ENCODE measurements around the gene ATXN7. TPM values are rescaled to one million over a fixed set of nuclear protein-coding genes. Genes with fewer than 3 reads are reported as not detected.

Gene ATXN7
- total and polyA plus RNA-seq, 10 of the 15 experiments (the other 5 are each of a cell fraction or from before 2014, with no cell fraction given): 0.83 to 24.6 (median 8.5) TPM

DNA sequence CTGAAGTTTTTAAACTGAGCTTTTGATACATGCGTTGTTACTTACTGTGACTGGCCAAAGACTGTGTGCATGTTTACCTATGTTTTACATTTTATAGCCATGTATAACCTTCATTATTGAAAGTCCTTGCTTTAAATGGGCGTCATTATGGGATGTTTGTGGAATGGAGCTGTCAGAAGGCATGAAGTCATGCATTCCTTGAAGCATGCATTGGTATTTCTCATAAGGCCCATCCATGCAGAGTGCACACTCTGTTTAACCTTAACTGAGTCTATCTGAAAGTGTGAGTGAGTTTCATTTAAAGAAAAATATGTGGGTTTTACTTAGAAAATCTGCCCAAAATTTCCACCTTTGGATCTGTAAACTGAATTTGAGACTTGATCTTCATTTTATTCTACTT lies 108.5 kb downstream of the ATXN7 start:
- H3K27ac ChIP-seq (ENCODE audit: control insufficient read depth, insufficient read depth): no peak overlapping the region
- WGBS (ENCODE audit: insufficient coverage, insufficient replicate concordance, low lambda C conversion rate, missing lambda C conversion rate): 67% methylated on average over 2 of the region's 2 CpGs
- RAD21 ChIA-PET (ENCODE audit: unreplicated experiment): interaction anchor here (0.7 to 1.2 kb wide), 3 partner anchors 10 to 12 kb away, joined by 3 to 6 read pairs (median 3); no protein-coding TSS in a partner anchor

More for the DNA sequence above, 108.5 kb downstream of the ATXN7 start:
- FAIRE-seq (no peak), DNase-seq (ENCODE audit: low read depth, low spot score) (no peak), ATAC-seq (no peak)
- SMC1A ChIA-PET (ENCODE audit: uncharacterized antibody, unreplicated experiment): interaction anchor here (1.2 to 4.0 kb wide), 5 partner anchors 9 to 40 kb away, joined by 3 to 14 read pairs (median 11); no protein-coding TSS in a partner anchor
- BruUV-seq (replicated peaks): no TSS peak
- H3K36me3 ChIP-seq (ENCODE audit: control insufficient read depth in 2 of 2, insufficient read depth in 2 of 2, low read length in 1 of 2): peaks cover 5 to 15% of the 10 kb centered on the region in 2 experiments
- H3K4me1 ChIP-seq (ENCODE audit: control insufficient read depth, insufficient read depth, low read length): peaks cover 27% of the 10 kb centered on the region
- no peak overlapping the region for H3K4me3 ChIP-seq
- H3K4me2 ChIP-seq (ENCODE audit: control insufficient read depth, insufficient read depth): no peak overlapping the region
- H2AFZ ChIP-seq (ENCODE audit: control insufficient read depth, low read depth, low read length): no peak overlapping the region
- H3K79me2 ChIP-seq (ENCODE audit: control insufficient read depth, insufficient read depth, low read length): peaks cover 27% of the 10 kb centered on the region
- no peaks in the 10 kb centered on the region for H3K27me3 ChIP-seq (replicated peaks in 1 of 2; ENCODE audit: control insufficient read depth in 2 of 2, insufficient read depth in 2 of 2, low read length in 1 of 2)
- TF ChIP-seq, protein P1, sequence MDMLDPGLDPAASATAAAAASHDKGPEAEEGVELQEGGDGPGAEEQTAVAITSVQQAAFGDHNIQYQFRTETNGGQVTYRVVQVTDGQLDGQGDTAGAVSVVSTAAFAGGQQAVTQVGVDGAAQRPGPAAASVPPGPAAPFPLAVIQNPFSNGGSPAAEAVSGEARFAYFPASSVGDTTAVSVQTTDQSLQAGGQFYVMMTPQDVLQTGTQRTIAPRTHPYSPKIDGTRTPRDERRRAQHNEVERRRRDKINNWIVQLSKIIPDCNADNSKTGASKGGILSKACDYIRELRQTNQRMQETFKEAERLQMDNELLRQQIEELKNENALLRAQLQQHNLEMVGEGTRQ (IDR thresholded peaks at IDR 0.05; ENCODE audit: borderline replicate concordance, low read depth, low read length): no peak
- no peak for TF ChIP-seq ATF7 (IDR thresholded peaks at IDR 0.05; ENCODE audit: low read depth)
- TF ChIP-seq TARDBP (IDR thresholded peaks at IDR 0.05; ENCODE audit: borderline replicate concordance): no peak
- no peak for TF ChIP-seq POLR2AphosphoS2 (IDR thresholded peaks at IDR 0.05; ENCODE audit: low read depth, low read length)
- no peak for TF ChIP-seq SMAD1 (IDR thresholded peaks at IDR 0.05; ENCODE audit: low read depth, partially characterized antibody)
- TF ChIP-seq TAF1 (IDR thresholded peaks at IDR 0.05; ENCODE audit: borderline replicate concordance, low read depth, low read length): no peak
- TF ChIP-seq, protein P2, sequence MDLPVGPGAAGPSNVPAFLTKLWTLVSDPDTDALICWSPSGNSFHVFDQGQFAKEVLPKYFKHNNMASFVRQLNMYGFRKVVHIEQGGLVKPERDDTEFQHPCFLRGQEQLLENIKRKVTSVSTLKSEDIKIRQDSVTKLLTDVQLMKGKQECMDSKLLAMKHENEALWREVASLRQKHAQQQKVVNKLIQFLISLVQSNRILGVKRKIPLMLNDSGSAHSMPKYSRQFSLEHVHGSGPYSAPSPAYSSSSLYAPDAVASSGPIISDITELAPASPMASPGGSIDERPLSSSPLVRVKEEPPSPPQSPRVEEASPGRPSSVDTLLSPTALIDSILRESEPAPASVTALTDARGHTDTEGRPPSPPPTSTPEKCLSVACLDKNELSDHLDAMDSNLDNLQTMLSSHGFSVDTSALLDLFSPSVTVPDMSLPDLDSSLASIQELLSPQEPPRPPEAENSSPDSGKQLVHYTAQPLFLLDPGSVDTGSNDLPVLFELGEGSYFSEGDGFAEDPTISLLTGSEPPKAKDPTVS (IDR thresholded peaks at IDR 0.05; ENCODE audit: low read depth, low read length): no peak
- no peak for TF ChIP-seq RBBP5 (conservative IDR thresholded peaks at IDR 0.05)
- TF ChIP-seq NFYA (IDR thresholded peaks at IDR 0.05; ENCODE audit: borderline replicate concordance, low read depth, low read length): no peak
- TF ChIP-seq ZNF274 (IDR thresholded peaks at IDR 0.05; ENCODE audit: insufficient read depth, insufficient read length): no peak
- no peaks in the 10 kb centered on the region for H3K9me3 ChIP-seq (replicated peaks; ENCODE audit: control insufficient read depth, insufficient read depth, low read length)
- intact Hi-C loops (cut with micrococcal nuclease; ENCODE audit: unreplicated experiment): no loop called here
- H3K9ac ChIP-seq (ENCODE audit: control insufficient read depth, insufficient read depth, low read length): no peak overlapping the region
- POLR2A ChIA-PET: no interaction called here
- CTCF ChIA-PET: interaction anchor here (0.6 to 3.4 kb wide), 8 partner anchors 10 to 111 kb away, joined by 3 to 28 read pairs (median 4); partner anchors contain the start of gene PSMD6
- no peaks in the 10 kb centered on the region for H4K20me1 ChIP-seq (ENCODE audit: control insufficient read depth, insufficient read depth)
- in situ Hi-C loops (cut with MboI): no loop called here

Measured in GM12878 (cell line).